Measurements from ENCODE around the gene CD99.
"Not testable (repeated sequence)": the region's sequence is repeated elsewhere in the genome, so short reads cannot be mapped to it uniquely, and the experiment has no call there.

Gene CD99

GRCh38 chrX:2690856-2691542, at the start of gene CD99:
TSS of gene CD99 (plus strand) at chrX:2691295. CDS start at chrX:2691361, 66 bp downstream.
- peak; percentile 76 for DNase-seq (ENCODE audit: low spot score)

- no peak for DNase-seq (ENCODE audit: low spot score)
Measured at GRCh38 chrX:2642146-2642545, 48.9 kb upstream of the CD99 start.

- DNase-seq (ENCODE audit: low spot score) = no peak
Measured at GRCh38 chrX:2642791-2643190, 48.3 kb upstream of the CD99 start.

GRCh38 chrX:2643880-2644279, 47.2 kb upstream of the CD99 start:
- no peak for DNase-seq (ENCODE audit: low spot score)

- DNase-seq (ENCODE audit: low spot score) = no peak
Measured at GRCh38 chrX:2645563-2645962, 45.5 kb upstream of the CD99 start.

- DNase-seq (ENCODE audit: low spot score) = no peak
Measured at GRCh38 chrX:2647627-2648026, 43.5 kb upstream of the CD99 start.

- DNase-seq (ENCODE audit: low spot score) = no peak
Measured at GRCh38 chrX:2650037-2650436, 41.1 kb upstream of the CD99 start.

- no peak for DNase-seq (ENCODE audit: low spot score)
Measured at GRCh38 chrX:2650865-2651264, 40.2 kb upstream of the CD99 start.

- peak; percentile 7 for DNase-seq (ENCODE audit: low spot score)
Measured at GRCh38 chrX:2652106-2652505, 39.0 kb upstream of the CD99 start.

GRCh38 chrX:2654436-2655340, 36.4 kb upstream of the CD99 start:
- no peak for DNase-seq (ENCODE audit: low spot score)

- DNase-seq (ENCODE audit: low spot score) = no peak
Measured at GRCh38 chrX:2656257-2656836, 34.7 kb upstream of the CD99 start.

- DNase-seq (ENCODE audit: low spot score) = no peak
Measured at GRCh38 chrX:2657532-2658113, 33.5 kb upstream of the CD99 start.

- DNase-seq (ENCODE audit: low spot score) = peak; percentile 2
Measured at GRCh38 chrX:2658585-2659292, 32.4 kb upstream of the CD99 start.

- DNase-seq (ENCODE audit: low spot score) = no peak
Measured at GRCh38 chrX:2662586-2662985, 28.5 kb upstream of the CD99 start.

- no peak for DNase-seq (ENCODE audit: low spot score)
Measured at GRCh38 chrX:2664502-2664901, 26.6 kb upstream of the CD99 start.

- DNase-seq (ENCODE audit: low spot score) = no peak
Measured at GRCh38 chrX:2665387-2666304, 25.4 kb upstream of the CD99 start.

- DNase-seq (ENCODE audit: low spot score) = no peak
Measured at GRCh38 chrX:2666491-2666890, 24.6 kb upstream of the CD99 start.

GRCh38 chrX:2670978-2671377, 20.1 kb upstream of the CD99 start:
- DNase-seq (ENCODE audit: low spot score) = no peak

- DNase-seq (ENCODE audit: low spot score) = no peak
Measured at GRCh38 chrX:2672084-2672483, 19.0 kb upstream of the CD99 start.

- no peak for DNase-seq (ENCODE audit: low spot score)
Measured at GRCh38 chrX:2673611-2674010, 17.5 kb upstream of the CD99 start.

GRCh38 chrX:2675657-2676200, 15.4 kb upstream of the CD99 start:
- DNase-seq (ENCODE audit: low spot score) = not testable (repeated sequence)

Measured in NAMALWA (cell line).